Measurements from ENCODE around the gene GPHN. TPM values are rescaled to one million over a fixed set of nuclear protein-coding genes. Genes with fewer than 3 reads are reported as not detected.
"Not testable (repeated sequence)": the region's sequence is repeated elsewhere in the genome, so short reads cannot be mapped to it uniquely, and the experiment has no call there.

GPHN gene
- total and polyA plus RNA-seq, 2 donors (not counting 3 experiments of a cell fraction or from before 2014, with no cell fraction given), result 5.1 to 23.2 TPM

DNA sequence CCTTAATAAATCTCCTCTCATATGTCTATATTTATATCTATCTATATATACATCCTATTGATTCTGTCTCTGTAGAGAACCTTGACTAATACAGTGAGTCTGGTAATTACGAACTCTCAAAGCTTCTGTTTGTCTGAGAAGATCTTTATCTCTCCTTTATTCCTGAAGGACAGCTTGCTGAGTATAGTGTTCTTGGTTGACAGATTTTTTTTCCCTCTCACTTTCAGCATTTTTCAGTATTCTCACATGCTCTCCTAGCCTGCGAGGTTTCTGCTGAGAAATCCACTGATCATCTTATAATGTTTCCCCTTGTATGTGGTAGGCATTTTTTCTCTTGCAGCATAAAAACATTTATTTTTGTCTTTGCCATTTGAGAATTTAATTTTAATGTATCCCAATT lies 67.1 kb downstream of the GPHN start:
- H3K4me3 ChIP-seq (replicated peaks in 1 of 3; ENCODE audit: insufficient read depth in 1 of 3, low read depth in 1 of 3, low read length in 3 of 3), result no peak overlapping the region
- no peak overlapping the region for H3K4me2 ChIP-seq (ENCODE audit: insufficient read depth, low read length)
- no peak overlapping the region for H3K27ac ChIP-seq (ENCODE audit: insufficient read depth, low read depth, low read length)
- peaks cover 5% of the 10 kb centered on the region for H3K4me1 ChIP-seq (ENCODE audit: control insufficient read depth, extremely low read depth, insufficient read depth, low read length)
- no peak overlapping the region for H2AFZ ChIP-seq (ENCODE audit: low read depth, low read length)
- POLR2A ChIA-PET, result no interaction called here
- no peaks in the 10 kb centered on the region for H3K27me3 ChIP-seq (ENCODE audit: control insufficient read depth in 2 of 2, insufficient read depth in 2 of 2, low read length in 2 of 2)
- no peaks in the 10 kb centered on the region for H4K20me1 ChIP-seq (replicated peaks; ENCODE audit: control insufficient read depth, extremely low read depth, insufficient read depth, low read length)
- no peaks in the 10 kb centered on the region for H3K9me3 ChIP-seq (replicated peaks; ENCODE audit: control insufficient read depth, insufficient read depth, low read length)
- CTCF ChIA-PET, result no interaction called here
- DNase-seq (ENCODE audit: low read depth, low spot score) (no peak), FAIRE-seq (no peak)
- H3K9ac ChIP-seq (replicated peaks; ENCODE audit: extremely low read depth, insufficient read depth, low read length), result no peak overlapping the region
- H3K79me2 ChIP-seq (ENCODE audit: control insufficient read depth, insufficient read depth, low read length), result peaks cover 3% of the 10 kb centered on the region
- no peaks in the 10 kb centered on the region for H3K36me3 ChIP-seq (ENCODE audit: control insufficient read depth in 2 of 2, extremely low read depth in 1 of 2, insufficient read depth in 2 of 2, low read length in 2 of 2)
- no TSS peak for BruUV-seq (replicated peaks)
- no peak for TF ChIP-seq EZH2 (IDR thresholded peaks at IDR 0.05; ENCODE audit: borderline replicate concordance, low read depth, low read length, severe bottlenecking)
- intact Hi-C loops (cut with micrococcal nuclease) (no loop called here), dilution Hi-C loops (cut with MboI; ENCODE audit: extremely low pct_ligation_motif_present, low sequenced_read_pairs) (no loop called here)
- H3K9me1 ChIP-seq (replicated peaks; ENCODE audit: control insufficient read depth, extremely low read depth, insufficient read depth, low read length), result no peaks in the 10 kb centered on the region

DNA sequence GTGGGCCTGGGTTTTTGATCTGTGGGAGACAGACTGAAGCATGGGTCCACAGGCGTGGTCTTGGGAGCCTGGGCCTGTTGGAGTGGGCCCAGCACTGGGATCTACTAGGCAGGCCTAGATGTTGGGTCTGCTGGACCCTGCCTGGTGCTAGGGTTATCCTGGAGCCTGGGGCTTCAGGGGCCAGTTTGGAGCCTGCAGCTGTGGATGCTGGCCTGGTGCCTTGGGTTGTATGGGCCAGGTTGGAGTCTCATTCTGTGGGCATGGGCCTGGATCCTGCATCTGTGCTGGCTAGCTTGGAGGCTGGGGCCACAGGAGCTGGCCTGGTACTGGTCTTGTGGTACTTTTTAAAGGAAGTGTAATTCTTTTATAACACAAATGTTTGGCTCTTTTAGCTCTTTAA lies 68.0 kb downstream of the GPHN start:
- ChIA-PET POLR2A (no interaction called here), CTCF (no interaction called here)
- Histone ChIP-seq H2AFZ (ENCODE audit: low read depth, low read length) (no peak overlapping the region), H3K27ac (ENCODE audit: insufficient read depth, low read depth, low read length) (no peak overlapping the region), H3K36me3 (ENCODE audit: control insufficient read depth in 2 of 2, extremely low read depth in 1 of 2, insufficient read depth in 2 of 2, low read length in 2 of 2) (no peaks in the 10 kb centered on the region), H3K4me2 (ENCODE audit: insufficient read depth, low read length) (no peak overlapping the region), H3K9me3 (replicated peaks; ENCODE audit: control insufficient read depth, insufficient read depth, low read length) (no peaks in the 10 kb centered on the region), H3K79me2 (ENCODE audit: control insufficient read depth, insufficient read depth, low read length) (peaks cover 3% of the 10 kb centered on the region), H3K4me3 (replicated peaks in 1 of 3; ENCODE audit: insufficient read depth in 1 of 3, low read depth in 1 of 3, low read length in 3 of 3) (no peak overlapping the region), H3K27me3 (ENCODE audit: control insufficient read depth in 2 of 2, insufficient read depth in 2 of 2, low read length in 2 of 2) (no peaks in the 10 kb centered on the region), H3K9me1 (replicated peaks; ENCODE audit: control insufficient read depth, extremely low read depth, insufficient read depth, low read length) (no peaks in the 10 kb centered on the region), H3K9ac (replicated peaks; ENCODE audit: extremely low read depth, insufficient read depth, low read length) (no peak overlapping the region), H3K4me1 (ENCODE audit: control insufficient read depth, extremely low read depth, insufficient read depth, low read length) (peaks cover 5% of the 10 kb centered on the region), H4K20me1 (replicated peaks; ENCODE audit: control insufficient read depth, extremely low read depth, insufficient read depth, low read length) (no peaks in the 10 kb centered on the region)
- FAIRE-seq (no peak), DNase-seq (ENCODE audit: low read depth, low spot score) (no peak)
- dilution Hi-C loops (cut with MboI; ENCODE audit: extremely low pct_ligation_motif_present, low sequenced_read_pairs) (no loop called here), intact Hi-C loops (cut with micrococcal nuclease) (no loop called here)
- BruUV-seq (replicated peaks), result no TSS peak
- TF ChIP-seq, protein P1, sequence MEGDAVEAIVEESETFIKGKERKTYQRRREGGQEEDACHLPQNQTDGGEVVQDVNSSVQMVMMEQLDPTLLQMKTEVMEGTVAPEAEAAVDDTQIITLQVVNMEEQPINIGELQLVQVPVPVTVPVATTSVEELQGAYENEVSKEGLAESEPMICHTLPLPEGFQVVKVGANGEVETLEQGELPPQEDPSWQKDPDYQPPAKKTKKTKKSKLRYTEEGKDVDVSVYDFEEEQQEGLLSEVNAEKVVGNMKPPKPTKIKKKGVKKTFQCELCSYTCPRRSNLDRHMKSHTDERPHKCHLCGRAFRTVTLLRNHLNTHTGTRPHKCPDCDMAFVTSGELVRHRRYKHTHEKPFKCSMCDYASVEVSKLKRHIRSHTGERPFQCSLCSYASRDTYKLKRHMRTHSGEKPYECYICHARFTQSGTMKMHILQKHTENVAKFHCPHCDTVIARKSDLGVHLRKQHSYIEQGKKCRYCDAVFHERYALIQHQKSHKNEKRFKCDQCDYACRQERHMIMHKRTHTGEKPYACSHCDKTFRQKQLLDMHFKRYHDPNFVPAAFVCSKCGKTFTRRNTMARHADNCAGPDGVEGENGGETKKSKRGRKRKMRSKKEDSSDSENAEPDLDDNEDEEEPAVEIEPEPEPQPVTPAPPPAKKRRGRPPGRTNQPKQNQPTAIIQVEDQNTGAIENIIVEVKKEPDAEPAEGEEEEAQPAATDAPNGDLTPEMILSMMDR (IDR thresholded peaks at IDR 0.05; ENCODE audit: extremely low read depth in 1 of 2, insufficient read depth in 1 of 2, low read depth in 1 of 2, low read length in 2 of 2), result no peak
- TF ChIP-seq POLR2A (IDR thresholded peaks at IDR 0.05; ENCODE audit: low read depth, low read length) (no peak), POLR2AphosphoS5 (IDR thresholded peaks at IDR 0.05; ENCODE audit: insufficient read depth, low read depth, low read length) (no peak), MYC (IDR thresholded peaks at IDR 0.05; ENCODE audit: low read depth, low read length) (no peak), FOS (IDR thresholded peaks at IDR 0.05; ENCODE audit: borderline replicate concordance, insufficient read depth, low read length) (no peak), EZH2 (IDR thresholded peaks at IDR 0.05; ENCODE audit: borderline replicate concordance, low read depth, low read length, severe bottlenecking) (no peak), JUN (IDR thresholded peaks at IDR 0.05; ENCODE audit: borderline replicate concordance, insufficient read depth, insufficient read length, low read depth) (no peak), GATA2 (IDR thresholded peaks at IDR 0.05; ENCODE audit: insufficient read depth, insufficient read length, low read depth, low read length) (no peak)
- TF ChIP-seq, protein P2, sequence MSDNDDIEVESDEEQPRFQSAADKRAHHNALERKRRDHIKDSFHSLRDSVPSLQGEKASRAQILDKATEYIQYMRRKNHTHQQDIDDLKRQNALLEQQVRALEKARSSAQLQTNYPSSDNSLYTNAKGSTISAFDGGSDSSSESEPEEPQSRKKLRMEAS (IDR thresholded peaks at IDR 0.05; ENCODE audit: insufficient read depth, insufficient read length), result no peak

DNA sequence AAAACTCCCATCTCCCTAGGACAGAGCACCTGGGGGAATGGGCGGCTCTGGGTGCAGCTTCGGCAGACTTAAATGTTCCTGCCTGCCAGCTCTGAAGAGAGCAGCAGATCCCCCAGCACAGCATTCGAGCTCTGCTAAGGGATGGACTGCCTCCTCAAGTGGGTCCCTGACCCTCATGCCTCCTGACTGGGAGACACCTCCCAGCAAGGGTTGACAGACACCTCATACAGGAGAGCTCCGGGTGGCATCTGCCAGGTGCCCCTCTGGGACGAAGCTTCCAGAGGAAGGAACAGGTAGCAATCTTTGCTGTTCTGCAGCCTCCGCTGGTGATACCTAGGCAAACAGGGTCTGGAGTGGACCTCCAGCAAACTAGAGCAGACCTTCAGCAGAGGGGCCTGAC lies 79.8 kb downstream of the GPHN start:
- BruUV-seq (replicated peaks); H4K20me1 ChIP-seq (replicated peaks; ENCODE audit: control insufficient read depth, extremely low read depth, insufficient read depth, low read length); H3K9me1 ChIP-seq (replicated peaks; ENCODE audit: control insufficient read depth, extremely low read depth, insufficient read depth, low read length); H3K4me2 ChIP-seq (ENCODE audit: insufficient read depth, low read length); H3K9ac ChIP-seq (replicated peaks; ENCODE audit: extremely low read depth, insufficient read depth, low read length); H3K27ac ChIP-seq (ENCODE audit: insufficient read depth, low read depth, low read length); CTCF ChIA-PET; DNase-seq (ENCODE audit: low read depth, low spot score); dilution Hi-C loops (cut with MboI; ENCODE audit: extremely low pct_ligation_motif_present, low sequenced_read_pairs); FAIRE-seq; H2AFZ ChIP-seq (ENCODE audit: low read depth, low read length); H3K36me3 ChIP-seq (ENCODE audit: control insufficient read depth in 2 of 2, extremely low read depth in 1 of 2, insufficient read depth in 2 of 2, low read length in 2 of 2); H3K27me3 ChIP-seq (ENCODE audit: control insufficient read depth in 2 of 2, insufficient read depth in 2 of 2, low read length in 2 of 2); H3K9me3 ChIP-seq (replicated peaks; ENCODE audit: control insufficient read depth, insufficient read depth, low read length); H3K79me2 ChIP-seq (ENCODE audit: control insufficient read depth, insufficient read depth, low read length); intact Hi-C loops (cut with micrococcal nuclease); H3K4me1 ChIP-seq (ENCODE audit: control insufficient read depth, extremely low read depth, insufficient read depth, low read length); POLR2A ChIA-PET; H3K4me3 ChIP-seq (replicated peaks in 1 of 3; ENCODE audit: insufficient read depth in 1 of 3, low read depth in 1 of 3, low read length in 3 of 3): not testable (repeated sequence)
